GM12874 (cell line): ENCODE data around the gene CLDN10.

ENCODE experiments used
- TF ChIP-seq, protein P1 (sequence below): IDR thresholded peaks from 2 replicates; pipeline ENCODE4 v1.5.1; 2011; ENCODE audit warnings: low read depth, mild to moderate bottlenecking, control low read depth, low read length, moderate library complexity; ENCODE audit not compliant: insufficient read depth

CLDN10 gene

GRCh38 chr13:95559100-95559499 lies 6.6 kb downstream of the CLDN10 start:
- TF ChIP-seq, protein P1, sequence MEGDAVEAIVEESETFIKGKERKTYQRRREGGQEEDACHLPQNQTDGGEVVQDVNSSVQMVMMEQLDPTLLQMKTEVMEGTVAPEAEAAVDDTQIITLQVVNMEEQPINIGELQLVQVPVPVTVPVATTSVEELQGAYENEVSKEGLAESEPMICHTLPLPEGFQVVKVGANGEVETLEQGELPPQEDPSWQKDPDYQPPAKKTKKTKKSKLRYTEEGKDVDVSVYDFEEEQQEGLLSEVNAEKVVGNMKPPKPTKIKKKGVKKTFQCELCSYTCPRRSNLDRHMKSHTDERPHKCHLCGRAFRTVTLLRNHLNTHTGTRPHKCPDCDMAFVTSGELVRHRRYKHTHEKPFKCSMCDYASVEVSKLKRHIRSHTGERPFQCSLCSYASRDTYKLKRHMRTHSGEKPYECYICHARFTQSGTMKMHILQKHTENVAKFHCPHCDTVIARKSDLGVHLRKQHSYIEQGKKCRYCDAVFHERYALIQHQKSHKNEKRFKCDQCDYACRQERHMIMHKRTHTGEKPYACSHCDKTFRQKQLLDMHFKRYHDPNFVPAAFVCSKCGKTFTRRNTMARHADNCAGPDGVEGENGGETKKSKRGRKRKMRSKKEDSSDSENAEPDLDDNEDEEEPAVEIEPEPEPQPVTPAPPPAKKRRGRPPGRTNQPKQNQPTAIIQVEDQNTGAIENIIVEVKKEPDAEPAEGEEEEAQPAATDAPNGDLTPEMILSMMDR, result no peak

DNA sequence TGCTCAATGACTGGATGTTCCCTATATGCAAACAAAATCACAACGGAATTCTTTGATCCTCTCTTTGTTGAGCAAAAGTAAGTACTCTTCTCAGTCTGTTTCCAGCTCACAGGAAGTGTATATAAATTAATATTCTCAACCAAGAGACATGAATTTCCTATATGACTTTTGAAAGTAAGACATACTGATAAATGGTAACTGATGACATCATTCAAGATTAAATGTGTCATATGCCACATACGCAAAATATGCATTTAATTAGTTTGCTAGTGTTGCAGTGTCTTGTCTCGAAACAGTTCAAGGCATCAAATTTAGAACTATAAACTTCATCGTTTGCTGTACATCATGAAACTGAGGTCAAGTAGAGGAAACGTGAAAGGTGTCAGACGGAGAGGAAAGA lies 7.9 kb downstream of the CLDN10 start:
- TF ChIP-seq, protein P1, result no peak

- TF ChIP-seq, protein P1, result no peak
Measured at GRCh38 chr13:95564091-95564490, 11.6 kb downstream of the CLDN10 start.

DNA sequence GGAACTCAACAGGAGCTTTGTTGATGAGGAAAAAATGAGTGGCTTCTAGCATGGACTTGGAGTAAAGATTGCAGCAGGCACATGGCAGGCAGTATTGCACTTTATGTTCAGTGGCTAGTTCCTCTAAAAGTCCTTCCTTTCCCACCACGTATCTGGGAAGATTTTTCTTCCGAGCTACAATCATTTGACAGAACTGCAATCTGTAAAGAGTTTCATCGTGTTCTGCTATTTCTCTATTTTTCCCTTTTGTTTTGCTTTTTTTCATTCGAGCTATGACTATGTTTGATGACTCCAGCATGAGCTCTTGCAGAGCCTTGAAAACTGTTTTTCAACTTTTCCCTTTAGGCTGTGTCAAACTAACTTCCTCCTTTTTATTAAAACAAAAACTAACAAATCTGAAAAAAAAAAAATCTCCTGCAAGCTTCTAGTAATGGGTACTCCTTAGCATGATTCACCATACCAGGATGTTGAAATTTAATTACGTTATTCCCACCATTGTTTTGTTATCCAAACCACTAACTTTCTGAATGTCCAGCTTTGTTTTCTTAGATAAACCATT lies 12.3 kb downstream of the CLDN10 start:
- TF ChIP-seq, protein P1, result no peak

GRCh38 chr13:95568131-95568530 lies 15.6 kb downstream of the CLDN10 start:
- TF ChIP-seq, protein P1, result no peak

- TF ChIP-seq, protein P1, result no peak
Measured at GRCh38 chr13:95570016-95570415, 17.5 kb downstream of the CLDN10 start.

GRCh38 chr13:95571941-95572340 lies 19.4 kb downstream of the CLDN10 start:
- TF ChIP-seq, protein P1, result no peak
